SU-DHL-6 (cell line): ENCODE results near the gene CRTAC1.

Experiments used
- H2AFZ ChIP-seq: fragments of 200-600 bp; sonication (generic); 2 replicates; pipeline ENCODE4 v1.6.1; 2014; ENCODE audit warnings: low read depth, mild to moderate bottlenecking, moderate library complexity, mixed read lengths, antibody characterized with exemption, low read length; ENCODE audit not compliant: severe bottlenecking
- H3F3A ChIP-seq: fragments of 200-600 bp; shearing (Covaris generic); 2 replicates; pipeline ENCODE4 v1.6.0; 2016; ENCODE audit warnings: antibody characterized with exemption, mild to moderate bottlenecking; ENCODE audit not compliant: insufficient read depth
- H3K27ac ChIP-seq: fragments of 200-600 bp; sonication (generic); 2 replicates; pipeline ENCODE4 v1.5.1; 2016; ENCODE audit warnings: low read depth, mild to moderate bottlenecking, low read length, moderate library complexity, mixed read lengths
- H3K27me3 ChIP-seq: fragments of 200-600 bp; sonication (generic), shearing (Covaris generic); 2 replicates; pipeline ENCODE4 v1.6.0; 2014; ENCODE audit warnings: mild to moderate bottlenecking, low read length
- H3K36me3 ChIP-seq: fragments of 200-600 bp; sonication (generic); 2 replicates; pipeline ENCODE4 v1.6.1; 2014; ENCODE audit warnings: mild to moderate bottlenecking, low read length, mixed read lengths
- H3K4me2 ChIP-seq: fragments of 300-600, 200-600 bp; shearing (Covaris generic), sonication (generic); 2 replicates; pipeline ENCODE4 v1.6.0; 2014; ENCODE audit warnings: low read length, low read depth, mild to moderate bottlenecking; ENCODE audit not compliant: poor library complexity, severe bottlenecking
- H3K4me3 ChIP-seq: fragments of 200-600 bp; sonication (generic); 2 replicates; pipeline ENCODE4 v1.5.1; 2014; ENCODE audit warnings: antibody characterized with exemption, low read length, mild to moderate bottlenecking, mixed read lengths; ENCODE audit not compliant: insufficient read depth, poor library complexity, severe bottlenecking
- H3K79me2 ChIP-seq: fragments of 200-600 bp; sonication (generic); 2 replicates; pipeline ENCODE4 v1.6.1; 2014; ENCODE audit warnings: mild to moderate bottlenecking, low read length, moderate library complexity; ENCODE audit not compliant: insufficient read depth
- H3K9ac ChIP-seq: fragments of 200-600 bp; sonication (generic); 2 replicates; pipeline ENCODE4 v1.7.0; 2014; ENCODE audit warnings: mild to moderate bottlenecking, low read length
- H3K9me2 ChIP-seq: fragments of 200-600 bp; sonication (generic); replicated peaks from 2 replicates; pipeline ENCODE4 v1.6.1; 2014; ENCODE audit warnings: low read length; ENCODE audit not compliant: insufficient read depth
- H3K9me3 ChIP-seq: fragments of 200-600 bp; sonication (generic); 2 replicates; pipeline ENCODE4 v1.6.1; 2014; ENCODE audit warnings: low read length, mixed read lengths; ENCODE audit not compliant: insufficient read depth
- H4K20me1 ChIP-seq: fragments of 200-600 bp; sonication (generic); 2 replicates; pipeline ENCODE4 v1.6.1; 2014; ENCODE audit warnings: low read depth, mild to moderate bottlenecking, antibody characterized with exemption, low read length, moderate library complexity, mixed read lengths
- EZH2phosphoT487 ChIP-seq: fragments of 200-600 bp; sonication (generic), shearing (Covaris generic); conservative IDR thresholded peaks from 2 replicates; pipeline ENCODE4 v1.6.1; 2018; ENCODE audit warnings: mild to moderate bottlenecking, antibody characterized with exemption, low read length, moderate library complexity, mixed read lengths
- TF ChIP-seq, protein P1 (sequence below): fragments of 200-600 bp; sonication (generic); IDR thresholded peaks from one replicate; pipeline ENCODE4 v1.5.1; 2017; ENCODE audit warnings: antibody characterized with exemption, mild to moderate bottlenecking, low read length, moderate library complexity; ENCODE audit not compliant: insufficient read depth, poor library complexity, severe bottlenecking

The CRTAC1 gene

DNA sequence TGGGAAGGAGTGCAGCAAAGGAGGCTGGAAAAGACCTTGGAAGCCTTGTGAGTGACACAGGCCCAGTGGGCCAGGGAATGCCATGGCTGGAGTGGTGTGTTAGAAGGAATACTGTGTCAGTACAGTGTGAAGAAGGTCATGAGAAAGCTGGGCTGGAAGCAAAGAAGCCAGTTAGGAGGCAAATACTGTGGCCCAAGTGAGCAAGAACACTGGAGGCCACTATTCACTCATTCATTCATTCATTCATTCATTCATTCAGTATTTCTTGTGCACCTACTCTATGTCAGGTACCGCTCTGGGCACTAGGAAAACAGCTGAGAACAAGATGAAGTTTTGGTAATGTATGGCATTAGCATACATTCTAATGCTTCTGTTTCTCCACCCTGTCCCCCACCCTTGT lies 9.6 kb downstream of the CRTAC1 start:
- H3K36me3 ChIP-seq, result no peaks in the 10 kb centered on the region

GRCh38 chr10:98020254-98020653 lies 10.2 kb downstream of the CRTAC1 start:
- H2AFZ ChIP-seq, result no peak overlapping the region
- H3K79me2 ChIP-seq, result no peaks in the 10 kb centered on the region
- no peak overlapping the region for H3K4me2 ChIP-seq
- H3K27me3 ChIP-seq, result no peaks in the 10 kb centered on the region
- H3K9me3 ChIP-seq, result no peaks in the 10 kb centered on the region
- H3K36me3 ChIP-seq, result no peaks in the 10 kb centered on the region
- H3K27ac ChIP-seq, result no peak overlapping the region
- no peak for TF ChIP-seq EZH2phosphoT487
- TF ChIP-seq, protein P1, sequence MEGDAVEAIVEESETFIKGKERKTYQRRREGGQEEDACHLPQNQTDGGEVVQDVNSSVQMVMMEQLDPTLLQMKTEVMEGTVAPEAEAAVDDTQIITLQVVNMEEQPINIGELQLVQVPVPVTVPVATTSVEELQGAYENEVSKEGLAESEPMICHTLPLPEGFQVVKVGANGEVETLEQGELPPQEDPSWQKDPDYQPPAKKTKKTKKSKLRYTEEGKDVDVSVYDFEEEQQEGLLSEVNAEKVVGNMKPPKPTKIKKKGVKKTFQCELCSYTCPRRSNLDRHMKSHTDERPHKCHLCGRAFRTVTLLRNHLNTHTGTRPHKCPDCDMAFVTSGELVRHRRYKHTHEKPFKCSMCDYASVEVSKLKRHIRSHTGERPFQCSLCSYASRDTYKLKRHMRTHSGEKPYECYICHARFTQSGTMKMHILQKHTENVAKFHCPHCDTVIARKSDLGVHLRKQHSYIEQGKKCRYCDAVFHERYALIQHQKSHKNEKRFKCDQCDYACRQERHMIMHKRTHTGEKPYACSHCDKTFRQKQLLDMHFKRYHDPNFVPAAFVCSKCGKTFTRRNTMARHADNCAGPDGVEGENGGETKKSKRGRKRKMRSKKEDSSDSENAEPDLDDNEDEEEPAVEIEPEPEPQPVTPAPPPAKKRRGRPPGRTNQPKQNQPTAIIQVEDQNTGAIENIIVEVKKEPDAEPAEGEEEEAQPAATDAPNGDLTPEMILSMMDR, result no peak
- no peak overlapping the region for H3K9ac ChIP-seq
- H3F3A ChIP-seq, result no peaks in the 10 kb centered on the region
- H3K9me2 ChIP-seq, result no peaks in the 10 kb centered on the region
- H4K20me1 ChIP-seq, result no peaks in the 10 kb centered on the region
- H3K4me3 ChIP-seq, result no peak overlapping the region

More for the DNA sequence above, 9.6 kb downstream of the CRTAC1 start:
- no peaks in the 10 kb centered on the region for H3K9me3 ChIP-seq
- no peak overlapping the region for H2AFZ ChIP-seq
- no peaks in the 10 kb centered on the region for H3K9me2 ChIP-seq
- TF ChIP-seq, protein P1, result no peak
- TF ChIP-seq EZH2phosphoT487, result no peak
- H3K27me3 ChIP-seq, result no peaks in the 10 kb centered on the region
- H3K79me2 ChIP-seq, result no peaks in the 10 kb centered on the region
- no peak overlapping the region for H3K27ac ChIP-seq
- no peaks in the 10 kb centered on the region for H3F3A ChIP-seq
- H3K4me2 ChIP-seq, result no peak overlapping the region
- no peaks in the 10 kb centered on the region for H4K20me1 ChIP-seq
- no peak overlapping the region for H3K9ac ChIP-seq
- no peak overlapping the region for H3K4me3 ChIP-seq

DNA sequence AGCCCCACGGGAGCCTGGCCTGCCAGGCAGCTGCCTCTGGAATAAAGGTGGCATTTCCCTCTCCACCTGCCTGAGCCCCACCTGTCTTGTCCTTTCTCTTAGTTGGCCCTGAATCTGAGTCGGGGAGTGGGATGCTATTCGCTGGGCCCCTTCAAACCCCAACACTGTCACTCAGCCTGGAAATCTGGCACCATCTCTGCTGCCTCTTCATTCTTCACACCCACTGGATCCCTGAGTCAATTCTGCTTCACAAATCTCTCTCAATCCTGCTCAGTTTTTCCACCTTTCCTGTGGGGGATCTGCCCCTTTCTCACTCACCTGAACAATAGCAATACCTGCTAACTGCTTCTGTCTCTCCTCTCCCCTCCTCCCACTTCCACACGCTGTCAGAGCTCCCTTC lies 10.6 kb downstream of the CRTAC1 start:
- H3K4me3 ChIP-seq, result no peak overlapping the region
- H3K27ac ChIP-seq, result no peak overlapping the region
- TF ChIP-seq, protein P1, result no peak
- TF ChIP-seq EZH2phosphoT487, result no peak
- H3K36me3 ChIP-seq, result no peaks in the 10 kb centered on the region
- no peak overlapping the region for H3K4me2 ChIP-seq
- no peaks in the 10 kb centered on the region for H3F3A ChIP-seq
- H3K79me2 ChIP-seq, result no peaks in the 10 kb centered on the region
- H3K9me3 ChIP-seq, result no peaks in the 10 kb centered on the region
- no peaks in the 10 kb centered on the region for H3K9me2 ChIP-seq
- no peak overlapping the region for H2AFZ ChIP-seq
- no peak overlapping the region for H3K9ac ChIP-seq
- H4K20me1 ChIP-seq, result no peaks in the 10 kb centered on the region
- no peaks in the 10 kb centered on the region for H3K27me3 ChIP-seq
